Esophagus squamous epithelium (tissue), 5 donors: ENCODE measurements around the gene ETS1. TPM values are rescaled to one million over a fixed set of nuclear protein-coding genes. Genes with fewer than 3 reads are reported as not detected.

ENCODE experiments used
- DNase-seq: peaks from one replicate; lab custom pipeline; 2025; lab: John Stamatoyannopoulos, UW
- H3K27ac ChIP-seq, 4 donors: fragments of 200-600 bp; sonication (generic); one replicate each; pipeline ENCODE4 v1.5.1; 2016 to 2019; ENCODE audit warnings: mild to moderate bottlenecking in 1 of 4
- H3K27me3 ChIP-seq, 4 donors: fragments of 200-600 bp; sonication (generic); 1 replicate in 3 of 4; 2 replicates in 1 of 4; pipeline versions ENCODE4 v1.5.1 to v1.6.0; 2017 to 2021; ENCODE audit warnings: antibody characterized with exemption in 1 of 4
- H3K36me3 ChIP-seq, 3 donors: fragments of 200-600 bp; sonication (generic); one replicate each; pipeline ENCODE4 v1.5.1; 2016 to 2019
- H3K4me1 ChIP-seq, 3 donors: fragments of 200-600 bp; sonication (generic); one replicate each; pipeline ENCODE4 v1.5.1; 2017 to 2019
- H3K4me3 ChIP-seq, 4 donors: fragments of 200-600 bp; sonication (generic); 1 replicate in 3 of 4; 2 replicates in 1 of 4; pipeline ENCODE4 v1.5.1; 2016 to 2019; ENCODE audit warnings: mild to moderate bottlenecking in 2 of 4, moderate library complexity in 1 of 4
- H3K9me3 ChIP-seq, 3 donors: fragments of 200-600 bp; sonication (generic); one replicate each; pipeline ENCODE4 v1.5.1; 2016 to 2019
- POLR2A ChIP-seq, 4 donors: fragments of 450-650 bp; IDR thresholded peaks; one replicate each; pipeline ENCODE4 v1.6.1; 2017; ENCODE audit warnings: antibody characterized with exemption in 4 of 4, mild to moderate bottlenecking in 4 of 4, moderate library complexity in 3 of 4
- WGBS, 2 donors: methylation state at CpG; one replicate each; pipeline ENCODE4 v1.1.5; 2018; 5-methylcytosine and 5-hydroxymethylcytosine counted together
- intact Hi-C: fragments of 100-400 bp; cut with DNase I; formaldehyde crosslinking; loops from one replicate; pipeline ENCODE4 v1.15.0; 2022
- total RNA-seq, 4 donors: library from RNA; depleted of rRNA; stranded (reverse); fragments of >200 nt; gene quantifications; one replicate each; pipeline ENCODE4 v1.1.0, GENCODE V29; 2016
- TF ChIP-seq, protein P1 (sequence below), 6 experiments: fragments of 450-650 bp in 4 of 6; fragments of 200-600 bp in 2 of 6; sonication (generic) in 2 of 6; IDR thresholded peaks; one replicate each; pipeline ENCODE4 v1.5.1; 2016 to 2019; ENCODE audit warnings: antibody characterized with exemption in 6 of 6, mild to moderate bottlenecking in 4 of 6, moderate library complexity in 4 of 6
- donor health status: DM: yes; HTN: yes; CAD: no.

The ETS1 gene
- total RNA-seq, 4 donors from 2014 or later = 3.4 to 37.0 (median 16.4) TPM

DNA sequence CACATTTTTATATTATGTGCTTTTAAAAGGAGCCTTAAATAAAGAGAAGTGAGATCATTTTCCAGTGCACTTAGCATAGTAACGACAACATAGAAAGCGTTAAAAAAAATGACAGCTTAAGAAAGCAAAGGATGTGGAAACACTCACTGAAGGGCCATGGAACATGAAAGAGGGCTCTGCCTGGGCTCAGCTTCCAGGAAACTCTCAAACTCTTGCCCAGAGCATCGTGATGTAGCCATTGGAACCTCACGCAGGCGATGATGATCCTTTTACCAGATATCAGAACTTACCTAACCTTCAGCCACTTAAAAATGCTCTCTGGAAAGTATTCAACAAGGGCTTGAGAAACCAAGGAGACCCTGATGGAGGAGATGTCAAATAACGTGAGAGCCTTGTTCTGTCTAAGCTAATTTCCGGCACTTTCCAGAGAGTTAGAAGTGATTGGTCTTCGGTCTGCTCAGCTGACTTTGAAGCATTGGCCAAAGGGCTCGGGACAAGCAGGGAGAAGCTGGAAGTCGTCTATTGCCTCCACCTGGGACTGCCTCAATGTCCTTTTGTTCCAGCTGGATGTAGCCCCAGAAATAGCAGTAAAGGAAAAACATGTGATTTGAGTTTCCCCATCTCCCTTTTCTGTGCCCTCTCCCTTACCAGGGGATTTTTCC lies 21.5 kb upstream of the ETS1 start:
- 69 to 79% methylated on average over 10 of the region's 10 CpGs for WGBS, 2 donors
- no peak overlapping the region for H3K4me3 ChIP-seq
- intact Hi-C loops = no loop called here
- H3K27ac ChIP-seq = no peak overlapping the region
- no peak for DNase-seq
- H3K36me3 ChIP-seq = no peaks in the 10 kb centered on the region
- H3K9me3 ChIP-seq = no peaks in the 10 kb centered on the region
- TF ChIP-seq POLR2A (IDR thresholded peaks at IDR 0.05) = no peak
- TF ChIP-seq, protein P1, sequence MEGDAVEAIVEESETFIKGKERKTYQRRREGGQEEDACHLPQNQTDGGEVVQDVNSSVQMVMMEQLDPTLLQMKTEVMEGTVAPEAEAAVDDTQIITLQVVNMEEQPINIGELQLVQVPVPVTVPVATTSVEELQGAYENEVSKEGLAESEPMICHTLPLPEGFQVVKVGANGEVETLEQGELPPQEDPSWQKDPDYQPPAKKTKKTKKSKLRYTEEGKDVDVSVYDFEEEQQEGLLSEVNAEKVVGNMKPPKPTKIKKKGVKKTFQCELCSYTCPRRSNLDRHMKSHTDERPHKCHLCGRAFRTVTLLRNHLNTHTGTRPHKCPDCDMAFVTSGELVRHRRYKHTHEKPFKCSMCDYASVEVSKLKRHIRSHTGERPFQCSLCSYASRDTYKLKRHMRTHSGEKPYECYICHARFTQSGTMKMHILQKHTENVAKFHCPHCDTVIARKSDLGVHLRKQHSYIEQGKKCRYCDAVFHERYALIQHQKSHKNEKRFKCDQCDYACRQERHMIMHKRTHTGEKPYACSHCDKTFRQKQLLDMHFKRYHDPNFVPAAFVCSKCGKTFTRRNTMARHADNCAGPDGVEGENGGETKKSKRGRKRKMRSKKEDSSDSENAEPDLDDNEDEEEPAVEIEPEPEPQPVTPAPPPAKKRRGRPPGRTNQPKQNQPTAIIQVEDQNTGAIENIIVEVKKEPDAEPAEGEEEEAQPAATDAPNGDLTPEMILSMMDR (IDR thresholded peaks at IDR 0.05) = no peak
- H3K4me1 ChIP-seq = peaks cover 0 to 18% (median 0%) of the 10 kb centered on the region in 3 donors
- H3K27me3 ChIP-seq = peaks cover 0 to 3% (median 0%) of the 10 kb centered on the region in 4 donors

DNA sequence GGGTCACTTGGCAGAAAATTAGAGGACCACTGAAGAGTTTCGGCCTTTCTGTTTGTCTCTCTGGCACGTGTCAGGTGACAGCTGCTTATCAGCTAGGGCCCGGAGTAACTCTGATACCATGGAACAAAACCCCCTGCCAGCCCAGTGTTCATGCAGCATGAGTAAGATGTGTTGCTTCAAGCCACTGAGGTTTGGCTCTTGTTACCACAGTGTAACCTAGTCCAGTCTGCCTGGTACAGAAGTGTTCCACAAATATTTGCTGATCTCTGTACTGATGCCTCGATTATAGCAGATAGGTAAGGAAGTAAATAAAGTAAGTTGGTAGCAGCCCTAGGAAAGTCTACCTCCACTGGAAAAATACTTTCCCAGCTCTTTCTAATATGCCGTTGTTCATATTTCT lies 20.5 kb upstream of the ETS1 start:
- DNase-seq = no peak
- H3K9me3 ChIP-seq = no peaks in the 10 kb centered on the region
- intact Hi-C loops = no loop called here
- no peak for TF ChIP-seq POLR2A (IDR thresholded peaks at IDR 0.05)
- TF ChIP-seq, protein P1 (IDR thresholded peaks at IDR 0.05) = no peak
- peaks cover 0 to 3% (median 0%) of the 10 kb centered on the region in 4 donors for H3K27me3 ChIP-seq
- peaks cover 0 to 18% (median 0%) of the 10 kb centered on the region in 3 donors for H3K4me1 ChIP-seq
- no peak overlapping the region for H3K27ac ChIP-seq
- 63 to 70% methylated on average over 3 to 5 of the region's 5 CpGs for WGBS, 2 donors
- no peak overlapping the region for H3K4me3 ChIP-seq
- no peaks in the 10 kb centered on the region for H3K36me3 ChIP-seq

DNA sequence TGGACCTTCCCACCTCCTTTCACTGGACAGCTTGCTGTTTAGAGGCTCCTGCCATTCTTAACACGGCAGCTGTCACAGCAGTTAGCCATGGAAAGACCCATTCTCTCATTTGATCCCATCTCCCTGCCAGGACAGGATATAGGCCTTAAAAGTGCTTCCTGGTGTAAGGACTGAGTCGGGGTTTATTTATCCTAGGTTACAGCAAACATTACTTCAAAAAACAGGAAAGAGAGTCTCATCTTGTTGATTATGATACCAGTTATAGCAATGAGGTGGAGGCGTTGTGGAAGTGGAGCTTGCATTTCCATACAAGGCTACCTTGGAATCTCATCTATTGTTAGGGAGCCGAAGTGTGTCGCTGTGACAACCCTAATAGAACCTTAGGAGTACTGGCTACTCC lies 17.4 kb upstream of the ETS1 start:
- Histone ChIP-seq H3K4me1 (no peaks in the 10 kb centered on the region), H3K36me3 (no peaks in the 10 kb centered on the region), H3K27ac (no peak overlapping the region), H3K4me3 (no peak overlapping the region), H3K27me3 (peaks cover 0 to 3% (median 0%) of the 10 kb centered on the region in 4 donors), H3K9me3 (no peaks in the 10 kb centered on the region)
- no peak for DNase-seq
- intact Hi-C loops = no loop called here
- WGBS, 2 donors = 64 to 74% methylated on average over 5 of the region's 5 CpGs
- TF ChIP-seq, protein P1 (IDR thresholded peaks at IDR 0.05) = no peak
- TF ChIP-seq POLR2A (IDR thresholded peaks at IDR 0.05) = no peak

DNA sequence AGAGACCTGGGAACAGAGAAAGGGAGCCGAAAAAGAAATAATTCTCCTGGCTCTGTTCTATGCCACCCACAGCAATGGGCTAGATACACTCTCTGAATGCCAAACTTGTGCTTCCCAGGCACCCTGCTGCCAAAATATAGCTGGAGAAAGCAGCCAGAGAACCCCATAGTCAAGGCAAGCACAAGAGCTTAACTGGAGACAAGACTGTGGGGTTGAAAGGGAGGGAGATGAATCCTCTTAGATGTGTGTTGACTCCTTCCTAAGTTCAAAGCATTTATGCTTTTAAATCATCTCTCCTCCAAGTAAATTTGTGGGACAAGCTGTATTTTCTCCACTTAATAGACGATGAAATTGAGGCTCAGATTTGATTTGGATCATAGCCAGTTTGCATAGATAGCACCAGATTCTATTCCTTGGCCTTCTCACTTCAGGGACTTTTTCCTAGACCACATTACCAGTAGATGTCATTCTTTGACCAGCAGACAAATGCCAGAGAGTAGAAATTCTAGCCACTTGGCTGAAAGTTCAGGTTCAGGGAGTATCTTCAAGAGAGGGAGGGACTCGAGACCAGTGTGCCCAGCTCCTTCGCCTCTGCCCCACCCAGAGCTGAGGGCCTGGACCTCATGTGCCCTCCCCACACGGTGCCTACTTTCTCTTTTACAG lies 16.5 kb upstream of the ETS1 start:
- no peaks in the 10 kb centered on the region for H3K36me3 ChIP-seq
- DNase-seq = no peak
- H3K27me3 ChIP-seq = peaks cover 0 to 3% (median 0%) of the 10 kb centered on the region in 4 donors
- intact Hi-C loops = no loop called here
- H3K4me1 ChIP-seq = no peaks in the 10 kb centered on the region
- no peak overlapping the region for H3K4me3 ChIP-seq
- no peak for TF ChIP-seq POLR2A (IDR thresholded peaks at IDR 0.05)
- TF ChIP-seq, protein P1 (IDR thresholded peaks at IDR 0.05) = no peak
- WGBS, 2 donors = 66 to 77% methylated on average over 5 of the region's 5 CpGs
- no peaks in the 10 kb centered on the region for H3K9me3 ChIP-seq
- no peak overlapping the region for H3K27ac ChIP-seq

DNA sequence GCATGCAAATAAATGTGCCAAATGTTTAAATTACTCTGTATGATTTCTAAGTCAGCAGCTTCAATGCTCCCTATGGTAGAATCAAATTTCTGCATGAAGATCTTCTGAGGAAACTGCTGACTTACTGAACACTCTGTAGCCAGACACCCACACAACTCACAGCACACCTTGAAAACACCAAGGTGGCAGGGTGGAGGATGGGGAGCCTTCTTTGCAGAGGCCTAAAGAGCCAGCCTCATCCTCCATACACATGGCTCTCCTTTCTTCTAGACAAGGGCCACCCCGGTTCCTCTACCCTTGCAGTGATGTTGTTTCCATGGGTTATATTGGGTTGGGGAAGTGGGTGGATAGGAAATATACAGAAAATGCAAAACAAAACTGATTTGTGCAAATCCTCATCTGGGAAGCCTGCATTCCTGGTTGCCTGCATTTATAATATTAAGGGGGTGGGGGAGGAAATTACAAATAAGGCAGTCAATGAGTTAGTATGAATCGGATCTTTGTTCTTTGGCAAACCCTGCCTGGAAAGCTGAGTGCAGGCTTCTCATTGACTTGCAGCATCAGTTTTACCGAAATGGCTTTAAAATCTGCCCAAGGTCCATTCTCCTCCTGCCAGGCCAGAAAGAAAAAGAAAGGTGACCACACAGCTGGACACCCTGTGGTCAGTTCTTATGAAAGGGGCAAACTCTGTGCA lies 15.8 kb upstream of the ETS1 start:
- no peak overlapping the region for H3K27ac ChIP-seq

More for the DNA sequence above, 15.8 kb upstream of the ETS1 start:
- TF ChIP-seq POLR2A (IDR thresholded peaks at IDR 0.05) = no peak
- TF ChIP-seq, protein P1 (IDR thresholded peaks at IDR 0.05) = no peak
- DNase-seq = no peak
- no peaks in the 10 kb centered on the region for H3K4me1 ChIP-seq
- no peaks in the 10 kb centered on the region for H3K9me3 ChIP-seq
- WGBS, 2 donors = 62 to 63% methylated on average over 3 of the region's 3 CpGs
- no peak overlapping the region for H3K4me3 ChIP-seq
- no peaks in the 10 kb centered on the region for H3K36me3 ChIP-seq
- peaks cover 0 to 3% (median 0%) of the 10 kb centered on the region in 4 donors for H3K27me3 ChIP-seq
- intact Hi-C loops = no loop called here
